Endothelial cell of umbilical vein (primary cell): ENCODE results near the gene CXXC4. TPM values are rescaled to one million over a fixed set of nuclear protein-coding genes. Genes with fewer than 3 reads are reported as not detected.

Experiments
- BruUV-seq: library from RNA; stranded (reverse); fragments of 400-500 nt; replicated peaks from 2 replicates; lab custom pipeline; 2021; lab: Mats Ljungman, UMichigan
- CTCF ChIA-PET: fragments of 300-600, 350-600 bp; sonication (Branson Sonifier 250); formaldehyde crosslinking; loops from one replicate; lab custom pipeline; 2021; ENCODE audit warnings: antibody characterized with exemption, inconsistent platforms; lab: Charles Lee
- POLR2A ChIA-PET: fragments of 300-600, 350-600 bp; sonication (Branson Sonifier 250); formaldehyde crosslinking; loops from one replicate; lab custom pipeline; 2021; ENCODE audit warnings: antibody characterized with exemption, inconsistent platforms; lab: Charles Lee
- DNase-seq: peaks from one replicate; pipeline ENCODE4 v3.0.0-alpha.2; 2011; ENCODE audit warnings: low read depth, low spot score
- FAIRE-seq: peaks from 2 replicates; lab custom pipeline; 2011; peaks lifted over from hg19 to GRCh38; lab: Jason Lieb, UNC
- H2AFZ ChIP-seq: 2 replicates; pipeline ENCODE4 v1.6.0; 2012; ENCODE audit warnings: low read depth, low read length, control low read depth, inconsistent platforms
- H3K27ac ChIP-seq: 2 replicates; pipeline ENCODE4 v1.5.1; 2011; ENCODE audit warnings: low read depth, mild to moderate bottlenecking, control low read depth, low read length, moderate library complexity; ENCODE audit not compliant: insufficient read depth
- H3K27me3 ChIP-seq, 2 experiments: 2 replicates each; pipeline versions ENCODE4 v1.6.0 to v1.6.1; 2011; ENCODE audit warnings: low read length in 2 of 2, mixed read lengths in 1 of 2; ENCODE audit not compliant: control insufficient read depth in 2 of 2, insufficient read depth in 2 of 2
- H3K36me3 ChIP-seq, 2 experiments: 2 replicates in 1 of 2; 3 replicates in 1 of 2; pipeline ENCODE4 v1.5.1; 2011; ENCODE audit warnings: low read length in 2 of 2, mild to moderate bottlenecking in 1 of 2, moderate library complexity in 1 of 2; ENCODE audit not compliant: control insufficient read depth in 2 of 2, insufficient read depth in 2 of 2; ENCODE audit errors: extremely low read depth in 1 of 2
- H3K4me1 ChIP-seq: 3 replicates; pipeline ENCODE4 v1.5.1; 2011; ENCODE audit warnings: mild to moderate bottlenecking, low read length; ENCODE audit not compliant: control insufficient read depth, insufficient read depth; ENCODE audit errors: extremely low read depth
- H3K4me2 ChIP-seq: 2 replicates; pipeline ENCODE4 v1.6.1; 2011; ENCODE audit warnings: low read length, control low read depth, mixed read lengths; ENCODE audit not compliant: insufficient read depth
- H3K4me3 ChIP-seq, 3 experiments: fragments of 200-600 bp in 1 of 3; sonication (generic), shearing (Covaris generic) in 1 of 3; replicated peaks in 1 of 3; 2 replicates each; pipeline ENCODE4 v1.5.1; 2011 to 2016; ENCODE audit warnings: control low read depth in 3 of 3, low read length in 3 of 3, mild to moderate bottlenecking in 2 of 3, inconsistent platforms in 1 of 3, low read depth in 1 of 3, moderate library complexity in 1 of 3; ENCODE audit not compliant: insufficient read depth in 1 of 3
- H3K79me2 ChIP-seq: 2 replicates; pipeline ENCODE4 v1.6.0; 2012; ENCODE audit warnings: low read length, inconsistent platforms; ENCODE audit not compliant: control insufficient read depth, insufficient read depth
- H3K9ac ChIP-seq: replicated peaks from 2 replicates; pipeline ENCODE3; 2011; ENCODE audit warnings: low read length, control low read depth; ENCODE audit not compliant: insufficient read depth; ENCODE audit errors: extremely low read depth
- H3K9me1 ChIP-seq: replicated peaks from 3 replicates; pipeline ENCODE4 v1.6.0; 2011; ENCODE audit warnings: mild to moderate bottlenecking, low read length; ENCODE audit not compliant: control insufficient read depth, insufficient read depth; ENCODE audit errors: extremely low read depth
- H3K9me3 ChIP-seq: replicated peaks from 2 replicates; pipeline ENCODE4 v1.5.1; 2012; ENCODE audit warnings: low read length, inconsistent platforms; ENCODE audit not compliant: control insufficient read depth, insufficient read depth
- H4K20me1 ChIP-seq: replicated peaks from 2 replicates; pipeline ENCODE3; 2011; ENCODE audit warnings: mild to moderate bottlenecking, low read length; ENCODE audit not compliant: control insufficient read depth, insufficient read depth; ENCODE audit errors: extremely low read depth
- EZH2 ChIP-seq: IDR thresholded peaks from 2 replicates; pipeline ENCODE4 v1.6.1; 2012; ENCODE audit warnings: borderline replicate concordance, low read depth, mild to moderate bottlenecking, moderate library complexity, low read length, inconsistent platforms; ENCODE audit not compliant: severe bottlenecking
- FOS ChIP-seq: IDR thresholded peaks from 2 replicates; pipeline ENCODE4 v1.6.1; 2011; ENCODE audit warnings: mild to moderate bottlenecking, low read length, moderate library complexity, borderline replicate concordance; ENCODE audit not compliant: insufficient read depth
- GATA2 ChIP-seq: IDR thresholded peaks from 2 replicates; pipeline ENCODE4 v1.7.0; 2011; ENCODE audit warnings: low read depth, mild to moderate bottlenecking, moderate library complexity, mixed read lengths, low read length; ENCODE audit not compliant: insufficient read length, insufficient read depth
- JUN ChIP-seq: IDR thresholded peaks from 2 replicates; pipeline ENCODE4 v1.6.1; 2011; ENCODE audit warnings: borderline replicate concordance, low read depth; ENCODE audit not compliant: insufficient read length, insufficient read depth
- MYC ChIP-seq: IDR thresholded peaks from one replicate; pipeline ENCODE4 v1.6.1; 2011; ENCODE audit warnings: mild to moderate bottlenecking, low read depth, low read length
- POLR2A ChIP-seq: IDR thresholded peaks from 2 replicates; pipeline ENCODE4 v1.6.1; 2012; ENCODE audit warnings: low read depth, mild to moderate bottlenecking, control low read depth, low read length
- POLR2AphosphoS5 ChIP-seq: IDR thresholded peaks from 2 replicates; pipeline ENCODE4 v1.6.1; 2012; ENCODE audit warnings: low read depth, mild to moderate bottlenecking, control low read depth, low read length, moderate library complexity; ENCODE audit not compliant: insufficient read depth
- dilution Hi-C: fragments of 300-500 bp; cut with MboI; formaldehyde crosslinking; loops from one replicate; pipeline ENCODE4 v1.15.0; 2019; ENCODE audit warnings: low sequenced_read_pairs; ENCODE audit not compliant: extremely low pct_ligation_motif_present
- intact Hi-C: fragments of 100-400 bp; cut with micrococcal nuclease; formaldehyde crosslinking; loops from one replicate; pipeline ENCODE4 v1.10.0; 2022
- polyA plus RNA-seq, 4 experiments: library from polyadenylated mRNA; depleted of rRNA in 3 of 4; stranded (reverse) in 3 of 4; unstranded in 1 of 4; fragments of >200 nt; gene quantifications; 2 replicates each; pipeline versions ENCODE4 v1.2.1 to v1.2.3, GENCODE V29; 2011 to 2012; ENCODE audit warnings: missing spikeins in 1 of 4
- total RNA-seq: library from RNA; stranded (reverse); gene quantifications from 2 replicates; pipeline ENCODE4 v1.2.3, GENCODE V29; 2021
- TF ChIP-seq, protein P1 (sequence below), 2 donors: IDR thresholded peaks; 1 replicate in 1 of 2; 2 replicates in 1 of 2; pipeline ENCODE4 v1.5.1; 2011; ENCODE audit warnings: low read length in 2 of 2, mild to moderate bottlenecking in 2 of 2, moderate library complexity in 2 of 2, control low read depth in 1 of 2, inconsistent platforms in 1 of 2, low read depth in 1 of 2; ENCODE audit not compliant: insufficient read depth in 1 of 2; ENCODE audit errors: extremely low read depth in 1 of 2
- TF ChIP-seq, protein P2 (sequence below): IDR thresholded peaks from 2 replicates; pipeline ENCODE4 v1.6.1; 2011; ENCODE audit not compliant: insufficient read depth, insufficient read length

The CXXC4 gene
- total and polyA plus RNA-seq, 2 donors (not counting 3 experiments of a cell fraction or from before 2014, with no cell fraction given) = not detected

DNA sequence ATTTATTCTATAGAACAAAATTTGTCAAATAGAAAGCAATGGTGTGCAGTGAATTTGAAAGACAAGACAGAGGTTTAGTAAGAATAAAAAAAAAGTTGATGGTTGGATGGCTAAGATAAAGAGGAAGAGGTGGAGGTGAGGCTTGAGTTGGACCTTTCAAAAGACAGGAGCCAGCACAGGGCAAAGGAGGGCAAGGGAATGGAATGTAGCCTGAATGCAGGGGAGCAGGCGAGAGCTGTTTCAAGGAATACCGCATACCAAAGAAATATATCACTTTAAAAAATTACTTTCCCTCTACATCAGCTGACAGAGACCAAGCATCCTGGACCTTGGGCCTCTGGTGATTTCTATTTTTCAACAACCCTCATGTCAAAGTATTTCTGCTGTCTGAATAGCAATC lies 38.0 kb upstream of the CXXC4 start:
- H3K27ac ChIP-seq = no peak overlapping the region

DNA sequence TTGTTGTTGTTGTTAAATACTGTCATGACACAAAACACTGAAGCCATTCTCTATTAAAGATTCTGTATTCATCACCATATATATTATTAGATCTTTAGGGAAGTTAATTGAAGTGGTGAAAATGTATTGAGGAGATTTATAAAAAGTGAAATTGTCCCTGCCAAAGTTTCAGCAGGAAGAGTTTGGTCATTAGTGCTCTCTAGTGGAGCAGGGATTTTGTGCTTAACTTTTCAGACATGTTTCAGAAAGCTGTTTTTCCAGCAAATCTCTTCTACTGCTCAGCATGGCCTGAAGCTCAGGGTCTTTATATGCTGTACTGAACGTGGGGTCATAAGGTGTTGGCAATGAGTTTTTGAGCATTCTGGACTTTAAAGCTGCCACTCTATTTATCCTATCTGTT lies 36.7 kb upstream of the CXXC4 start:
- no peaks in the 10 kb centered on the region for H3K4me1 ChIP-seq
- DNase-seq (no peak), FAIRE-seq (no peak)
- dilution Hi-C loops = no loop called here
- H3K27me3 ChIP-seq = no peaks in the 10 kb centered on the region
- no peak overlapping the region for H3K27ac ChIP-seq
- H3K4me2 ChIP-seq = no peak overlapping the region
- CTCF ChIA-PET = no interaction called here
- H2AFZ ChIP-seq = no peak overlapping the region
- H3K36me3 ChIP-seq = no peaks in the 10 kb centered on the region
- POLR2A ChIA-PET = no interaction called here
- intact Hi-C loops = no loop called here
- H3K79me2 ChIP-seq = no peaks in the 10 kb centered on the region
- no peaks in the 10 kb centered on the region for H4K20me1 ChIP-seq
- H3K4me3 ChIP-seq = no peak overlapping the region
- TF ChIP-seq, protein P1, sequence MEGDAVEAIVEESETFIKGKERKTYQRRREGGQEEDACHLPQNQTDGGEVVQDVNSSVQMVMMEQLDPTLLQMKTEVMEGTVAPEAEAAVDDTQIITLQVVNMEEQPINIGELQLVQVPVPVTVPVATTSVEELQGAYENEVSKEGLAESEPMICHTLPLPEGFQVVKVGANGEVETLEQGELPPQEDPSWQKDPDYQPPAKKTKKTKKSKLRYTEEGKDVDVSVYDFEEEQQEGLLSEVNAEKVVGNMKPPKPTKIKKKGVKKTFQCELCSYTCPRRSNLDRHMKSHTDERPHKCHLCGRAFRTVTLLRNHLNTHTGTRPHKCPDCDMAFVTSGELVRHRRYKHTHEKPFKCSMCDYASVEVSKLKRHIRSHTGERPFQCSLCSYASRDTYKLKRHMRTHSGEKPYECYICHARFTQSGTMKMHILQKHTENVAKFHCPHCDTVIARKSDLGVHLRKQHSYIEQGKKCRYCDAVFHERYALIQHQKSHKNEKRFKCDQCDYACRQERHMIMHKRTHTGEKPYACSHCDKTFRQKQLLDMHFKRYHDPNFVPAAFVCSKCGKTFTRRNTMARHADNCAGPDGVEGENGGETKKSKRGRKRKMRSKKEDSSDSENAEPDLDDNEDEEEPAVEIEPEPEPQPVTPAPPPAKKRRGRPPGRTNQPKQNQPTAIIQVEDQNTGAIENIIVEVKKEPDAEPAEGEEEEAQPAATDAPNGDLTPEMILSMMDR (IDR thresholded peaks at IDR 0.05; ENCODE audit: extremely low read depth in 1 of 2, insufficient read depth in 1 of 2, low read depth in 1 of 2, low read length in 2 of 2) = no peak
- no peak for TF ChIP-seq EZH2
- no peak for TF ChIP-seq POLR2A
- no peak for TF ChIP-seq POLR2AphosphoS5
- TF ChIP-seq, protein P2, sequence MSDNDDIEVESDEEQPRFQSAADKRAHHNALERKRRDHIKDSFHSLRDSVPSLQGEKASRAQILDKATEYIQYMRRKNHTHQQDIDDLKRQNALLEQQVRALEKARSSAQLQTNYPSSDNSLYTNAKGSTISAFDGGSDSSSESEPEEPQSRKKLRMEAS = no peak
- TF ChIP-seq JUN = no peak
- TF ChIP-seq MYC = no peak
- TF ChIP-seq GATA2 = no peak
- BruUV-seq = no TSS peak
- peaks cover 1% of the 10 kb centered on the region for H3K9me3 ChIP-seq
- H3K9ac ChIP-seq = no peak overlapping the region
- no peaks in the 10 kb centered on the region for H3K9me1 ChIP-seq

More for the DNA sequence above, 38.0 kb upstream of the CXXC4 start:
- intact Hi-C loops (no loop called here), dilution Hi-C loops (no loop called here)
- CTCF ChIA-PET = no interaction called here
- Histone ChIP-seq H2AFZ (no peak overlapping the region), H3K4me1 (no peaks in the 10 kb centered on the region), H3K36me3 (no peaks in the 10 kb centered on the region), H3K9me3 (peaks cover 1% of the 10 kb centered on the region), H3K4me3 (no peak overlapping the region), H3K9ac (no peak overlapping the region), H3K79me2 (no peaks in the 10 kb centered on the region), H4K20me1 (no peaks in the 10 kb centered on the region), H3K4me2 (no peak overlapping the region), H3K27me3 (no peaks in the 10 kb centered on the region), H3K9me1 (no peaks in the 10 kb centered on the region)
- BruUV-seq = no TSS peak
- no peak for FAIRE-seq
- no peak for DNase-seq
- TF ChIP-seq GATA2 (no peak), MYC (no peak), FOS (no peak), JUN (no peak), EZH2 (no peak)
- TF ChIP-seq, protein P2 = no peak
- POLR2A ChIA-PET = no interaction called here
